ENCODE measurements around the gene PEX16.

The PEX16 gene

GRCh38 chr11:45889966-45890365 is 27.7 kb downstream of the PEX16 start:
- H3K4me3 ChIP-seq (replicated peaks; ENCODE audit: low read depth, low read length), result no peak overlapping the region
- no peak for TF ChIP-seq CTCF (IDR thresholded peaks at IDR 0.05; ENCODE audit: low read length, missing control alignments)
- no peak for DNase-seq (ENCODE audit: low read depth)

GRCh38 chr11:45889555-45889954 is 28.1 kb downstream of the PEX16 start:
- no peak overlapping the region for H3K4me3 ChIP-seq (replicated peaks; ENCODE audit: low read depth, low read length)
- no peak for TF ChIP-seq CTCF (IDR thresholded peaks at IDR 0.05; ENCODE audit: low read length, missing control alignments)
- DNase-seq (ENCODE audit: low read depth), result no peak

- no peak overlapping the region for H3K4me3 ChIP-seq (replicated peaks; ENCODE audit: low read depth, low read length)
- no peak for DNase-seq (ENCODE audit: low read depth)
- no peak for TF ChIP-seq CTCF (IDR thresholded peaks at IDR 0.05; ENCODE audit: low read length, missing control alignments)
These were observed 30.1 kb downstream of the PEX16 start for GRCh38 chr11:45887587-45887986.

GRCh38 chr11:45886816-45887520 is 30.7 kb downstream of the PEX16 start:
- no peak for TF ChIP-seq CTCF (IDR thresholded peaks at IDR 0.05; ENCODE audit: low read length, missing control alignments)
- no peak overlapping the region for H3K4me3 ChIP-seq (replicated peaks; ENCODE audit: low read depth, low read length)
- DNase-seq (ENCODE audit: low read depth), result no peak

GRCh38 chr11:45885921-45886721 is 31.6 kb downstream of the PEX16 start:
- no peak for DNase-seq (ENCODE audit: low read depth)
- no peak for TF ChIP-seq CTCF (IDR thresholded peaks at IDR 0.05; ENCODE audit: low read length, missing control alignments)
- H3K4me3 ChIP-seq (replicated peaks; ENCODE audit: low read depth, low read length), result peak overlapping the region; percentile 43

GRCh38 chr11:45885274-45885920 is 32.3 kb downstream of the PEX16 start, which contains the start of gene MAPK8IP1:
MAPK8IP1 (plus strand) TSS chr11:45885651; CDS start chr11:45885821, 170 bp downstream.
- TF ChIP-seq CTCF (IDR thresholded peaks at IDR 0.05; ENCODE audit: low read length, missing control alignments), result no peak
- H3K4me3 ChIP-seq (replicated peaks; ENCODE audit: low read depth, low read length), result peak within 1 kb of the TSS; percentile 43
- DNase-seq (ENCODE audit: low read depth), result peak; percentile 36
